Testis (tissue), 3 donors: Measurements from ENCODE around the gene COL15A1. TPM values are rescaled to one million over a fixed set of nuclear protein-coding genes. Genes with fewer than 3 reads are reported as not detected.

ENCODE experiments used
- DNase-seq: peaks from one replicate; pipeline ENCODE4 v3.0.0-alpha.2; 2019
- H3K27ac ChIP-seq, 2 donors: fragments of 200-600 bp; sonication (generic); one replicate each; pipeline ENCODE4 v1.5.1; 2019
- H3K27me3 ChIP-seq: fragments of 200-600 bp; sonication (generic); one replicate; pipeline ENCODE4 v1.5.1; 2019
- H3K36me3 ChIP-seq: fragments of 200-600 bp; sonication (generic); one replicate; pipeline ENCODE4 v1.5.1; 2017; ENCODE audit warnings: low read depth; ENCODE audit errors: missing control alignments
- H3K4me1 ChIP-seq: fragments of 200-600 bp; sonication (generic); one replicate; pipeline ENCODE4 v1.5.1; 2019
- H3K4me3 ChIP-seq, 2 donors: fragments of 200-600 bp; sonication (generic); one replicate each; pipeline ENCODE4 v1.5.1; 2017 to 2019
- H3K9me3 ChIP-seq: fragments of 200-600 bp; sonication (generic); one replicate; pipeline ENCODE4 v1.5.1; 2017
- POLR2A ChIP-seq: fragments of 450-650 bp; IDR thresholded peaks from one replicate; pipeline ENCODE4 v1.6.1; 2017; ENCODE audit warnings: antibody characterized with exemption, mild to moderate bottlenecking, moderate library complexity
- WGBS, 2 donors: methylation state at CpG; one replicate each; pipeline ENCODE4 v1.1.5; 2018; 5-methylcytosine and 5-hydroxymethylcytosine counted together
- intact Hi-C: fragments of 100-400 bp; cut with DNase I; formaldehyde crosslinking; loops from one replicate; pipeline ENCODE4 v1.15.1; 2023; ENCODE audit warnings: low total_unique reads
- polyA plus RNA-seq: library from polyadenylated mRNA; stranded (reverse); fragments of 350-450 nt; fragmentation: Illumina TruSeq; extraction: RNeasy Lipid Tissue Mini Kit (QIAGEN cat#74804); gene quantifications from one replicate; pipeline ENCODE4 v1.2.3, GENCODE V29; 2014; ENCODE audit warnings: low read depth, low replicate concordance; ENCODE audit not compliant: insufficient read depth
- total RNA-seq, 2 donors: library from RNA; depleted of rRNA; stranded (reverse); fragments of >200 nt; gene quantifications; one replicate each; pipeline ENCODE4 v1.2.3, GENCODE V29; 2016
- TF ChIP-seq, protein P1 (sequence below), 3 experiments: fragments of 450-650 bp in 2 of 3; fragments of 200-600 bp in 1 of 3; sonication (generic) in 1 of 3; IDR thresholded peaks; one replicate each; pipeline ENCODE4 v1.5.1; 2016 to 2019; ENCODE audit warnings: antibody characterized with exemption in 3 of 3, mild to moderate bottlenecking in 2 of 3, moderate library complexity in 1 of 3

Gene COL15A1
- total and polyA plus RNA-seq, 3 donors from 2014 or later = 37.2 to 55.5 (median 49.4) TPM

DNA sequence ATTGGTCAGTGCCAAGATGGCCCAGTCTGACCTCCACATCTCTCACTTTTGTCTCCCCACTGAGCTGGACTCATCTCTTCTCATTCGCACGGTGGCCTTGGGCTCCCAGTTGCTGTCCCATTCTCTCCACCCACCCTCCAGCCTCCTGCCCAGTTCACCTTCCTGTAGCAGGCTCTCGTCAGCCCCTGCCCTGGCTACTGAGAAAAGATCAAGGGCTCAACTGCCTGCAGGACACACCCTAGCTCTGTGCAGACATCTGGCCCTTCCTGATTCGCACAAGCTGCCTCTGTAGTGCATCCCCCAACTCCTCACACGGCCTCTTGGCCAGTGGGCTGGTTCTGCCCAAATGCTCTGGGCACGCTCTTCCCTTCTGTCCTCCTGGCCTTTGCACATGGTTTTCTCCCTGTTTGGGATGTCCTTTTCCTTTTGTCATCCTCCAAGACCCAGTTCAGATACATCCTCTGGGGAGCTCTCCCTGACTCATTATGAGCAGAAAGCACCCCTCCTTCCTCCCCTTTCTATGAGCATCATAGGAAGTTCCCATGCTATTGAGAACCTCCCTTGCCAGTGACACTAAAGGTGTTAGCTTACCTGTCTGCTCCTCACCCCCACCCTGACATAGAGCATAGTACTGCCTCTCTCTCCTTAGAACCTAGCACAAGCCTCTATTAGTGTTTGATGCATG, 82.7 kb downstream of the COL15A1 start:
- Histone ChIP-seq H3K36me3 (no peaks in the 10 kb centered on the region), H3K9me3 (no peaks in the 10 kb centered on the region), H3K27me3 (no peaks in the 10 kb centered on the region), H3K4me1 (peaks cover 9% of the 10 kb centered on the region), H3K27ac (no peak overlapping the region), H3K4me3 (no peak overlapping the region)
- no peak for DNase-seq
- intact Hi-C loops = no loop called here
- 79 to 90% methylated on average over 6 of the region's 6 CpGs for WGBS, 2 donors
- TF ChIP-seq, protein P1, sequence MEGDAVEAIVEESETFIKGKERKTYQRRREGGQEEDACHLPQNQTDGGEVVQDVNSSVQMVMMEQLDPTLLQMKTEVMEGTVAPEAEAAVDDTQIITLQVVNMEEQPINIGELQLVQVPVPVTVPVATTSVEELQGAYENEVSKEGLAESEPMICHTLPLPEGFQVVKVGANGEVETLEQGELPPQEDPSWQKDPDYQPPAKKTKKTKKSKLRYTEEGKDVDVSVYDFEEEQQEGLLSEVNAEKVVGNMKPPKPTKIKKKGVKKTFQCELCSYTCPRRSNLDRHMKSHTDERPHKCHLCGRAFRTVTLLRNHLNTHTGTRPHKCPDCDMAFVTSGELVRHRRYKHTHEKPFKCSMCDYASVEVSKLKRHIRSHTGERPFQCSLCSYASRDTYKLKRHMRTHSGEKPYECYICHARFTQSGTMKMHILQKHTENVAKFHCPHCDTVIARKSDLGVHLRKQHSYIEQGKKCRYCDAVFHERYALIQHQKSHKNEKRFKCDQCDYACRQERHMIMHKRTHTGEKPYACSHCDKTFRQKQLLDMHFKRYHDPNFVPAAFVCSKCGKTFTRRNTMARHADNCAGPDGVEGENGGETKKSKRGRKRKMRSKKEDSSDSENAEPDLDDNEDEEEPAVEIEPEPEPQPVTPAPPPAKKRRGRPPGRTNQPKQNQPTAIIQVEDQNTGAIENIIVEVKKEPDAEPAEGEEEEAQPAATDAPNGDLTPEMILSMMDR (IDR thresholded peaks at IDR 0.05) = no peak
- TF ChIP-seq POLR2A = no peak

DNA sequence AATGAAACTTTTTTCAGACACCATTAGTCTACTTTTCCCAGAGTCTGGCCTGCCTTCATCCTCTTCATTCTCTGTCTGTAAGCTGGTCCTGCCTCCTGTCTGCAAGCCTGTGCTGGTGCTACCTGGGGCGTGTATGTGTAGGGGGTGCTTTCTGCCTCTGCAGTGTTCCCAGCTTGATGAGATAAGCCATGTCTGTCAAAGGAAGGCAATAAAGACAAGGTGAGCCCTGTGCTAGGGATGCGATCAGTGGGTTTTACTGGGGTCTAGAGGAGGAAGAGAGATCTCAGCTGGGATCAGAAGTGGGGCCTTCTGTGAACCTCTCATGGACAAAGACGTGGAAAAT, 83.2 kb downstream of the COL15A1 start:
- Histone ChIP-seq H3K27ac (no peak overlapping the region), H3K4me1 (peaks cover 9% of the 10 kb centered on the region), H3K4me3 (no peak overlapping the region), H3K36me3 (no peaks in the 10 kb centered on the region), H3K27me3 (no peaks in the 10 kb centered on the region), H3K9me3 (no peaks in the 10 kb centered on the region)
- no peak for TF ChIP-seq POLR2A
- TF ChIP-seq, protein P1 (IDR thresholded peaks at IDR 0.05) = no peak
- DNase-seq = no peak
- intact Hi-C loops = no loop called here
- 82 to 90% methylated on average over 3 of the region's 3 CpGs for WGBS, 2 donors

DNA sequence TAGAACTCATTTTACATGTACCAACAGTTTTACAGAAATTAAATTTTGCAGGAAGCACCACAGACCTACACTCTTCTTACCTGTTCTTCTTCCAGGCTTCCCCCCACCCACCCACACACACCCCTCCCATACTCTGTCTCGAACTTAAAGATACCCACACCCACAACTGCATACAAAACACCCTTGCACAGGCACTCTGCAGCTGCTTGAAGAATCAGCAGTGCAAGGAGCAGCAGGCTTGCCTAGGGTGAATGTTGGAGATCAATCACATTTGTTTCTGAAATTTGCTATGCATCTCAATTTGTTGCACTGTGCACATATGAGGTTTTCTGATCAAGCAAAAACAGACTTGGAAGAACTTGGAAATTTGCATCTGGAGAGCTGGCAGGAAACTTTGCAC, 83.7 kb downstream of the COL15A1 start:
- no peaks in the 10 kb centered on the region for H3K9me3 ChIP-seq
- TF ChIP-seq, protein P1 (IDR thresholded peaks at IDR 0.05) = no peak
- no peak for TF ChIP-seq POLR2A
- peaks cover 9% of the 10 kb centered on the region for H3K4me1 ChIP-seq
- intact Hi-C loops = no loop called here
- H3K4me3 ChIP-seq = no peak overlapping the region
- H3K27me3 ChIP-seq = no peaks in the 10 kb centered on the region
- no peak for DNase-seq
- H3K36me3 ChIP-seq = no peaks in the 10 kb centered on the region
- no peak overlapping the region for H3K27ac ChIP-seq
- WGBS, 2 donors = 68 to 82% methylated on average over 1 of the region's 1 CpG

DNA sequence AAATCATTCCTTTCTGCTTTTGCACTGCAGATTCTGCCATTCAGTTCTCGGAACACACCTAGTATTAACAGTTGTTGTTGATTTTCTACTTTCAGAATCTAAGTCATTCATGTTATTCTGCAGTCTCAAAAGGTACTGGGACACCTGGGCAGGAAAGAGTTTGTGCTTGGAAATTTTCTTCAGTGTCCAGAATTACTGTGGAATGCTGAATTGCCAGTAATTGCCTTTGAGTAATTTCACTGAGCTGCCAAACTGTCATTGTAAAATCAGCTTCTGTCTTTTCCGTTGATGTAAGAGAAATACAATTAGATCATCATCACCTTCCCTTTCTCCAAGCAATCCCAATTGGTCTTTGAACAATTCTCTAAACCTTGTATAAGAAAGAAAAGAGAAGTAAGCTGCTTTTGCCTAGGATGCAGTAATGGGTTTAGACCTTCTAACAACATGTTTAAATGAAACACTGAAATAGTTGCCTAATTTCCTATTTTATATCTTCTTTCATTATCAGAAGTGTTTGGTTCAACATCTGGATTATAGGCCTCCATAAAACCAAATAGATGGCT, 85.5 kb downstream of the COL15A1 start:
- TF ChIP-seq, protein P1 (IDR thresholded peaks at IDR 0.05) = no peak
- TF ChIP-seq POLR2A = no peak
- no peaks in the 10 kb centered on the region for H3K9me3 ChIP-seq
- no peaks in the 10 kb centered on the region for H3K27me3 ChIP-seq
- H3K4me1 ChIP-seq = no peaks in the 10 kb centered on the region
- DNase-seq = no peak
- H3K36me3 ChIP-seq = no peaks in the 10 kb centered on the region
- H3K4me3 ChIP-seq = no peak overlapping the region
- 78 to 83% methylated on average over 2 of the region's 2 CpGs for WGBS, 2 donors
- intact Hi-C loops = no loop called here
- H3K27ac ChIP-seq = no peak overlapping the region

DNA sequence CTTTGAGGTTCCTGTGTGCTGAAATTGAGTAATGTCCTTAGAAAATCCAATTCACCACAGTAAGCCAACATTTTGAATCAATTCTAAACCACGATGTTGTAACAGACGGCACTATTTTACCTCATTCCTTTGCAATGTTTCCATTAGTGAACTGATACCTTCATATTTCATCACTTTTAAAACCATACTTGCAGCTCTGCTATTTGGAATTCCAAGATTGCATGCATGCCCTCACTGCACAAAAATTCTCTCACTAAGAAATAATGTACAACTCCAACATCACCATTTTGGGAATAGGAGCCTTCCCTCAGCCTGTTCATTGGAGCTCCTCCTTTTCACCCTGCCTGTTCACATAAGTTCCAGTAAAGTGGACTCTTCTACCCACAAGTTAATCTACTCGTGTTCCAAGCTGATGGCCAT, 86.4 kb downstream of the COL15A1 start:
- intact Hi-C loops = no loop called here
- Histone ChIP-seq H3K27ac (no peak overlapping the region), H3K4me1 (no peaks in the 10 kb centered on the region), H3K27me3 (no peaks in the 10 kb centered on the region), H3K9me3 (no peaks in the 10 kb centered on the region), H3K4me3 (no peak overlapping the region), H3K36me3 (no peaks in the 10 kb centered on the region)
- TF ChIP-seq, protein P1 (IDR thresholded peaks at IDR 0.05) = no peak
- TF ChIP-seq POLR2A = no peak
- 71 to 79% methylated on average over 3 of the region's 3 CpGs for WGBS, 2 donors
- DNase-seq = no peak
